ENCODE results near the gene CHST5. TPM values are rescaled to one million over a fixed set of nuclear protein-coding genes. Genes with fewer than 3 reads are reported as not detected.

CHST5 gene
- total RNA-seq, 1 donor from 2014 or later, result not detected

GRCh38 chr16:75482434-75483205, 53.3 kb downstream of the CHST5 start:
- no peaks in the 10 kb centered on the region for H3K9me3 ChIP-seq
- DNase-seq (ENCODE audit: low spot score in 2 of 2), result no peak
- intact Hi-C loops (cut with DNase I), result no loop called here

GRCh38 chr16:75481475-75481874, 54.4 kb downstream of the CHST5 start:
- DNase-seq (ENCODE audit: low spot score in 2 of 2), result no peak
- no peak for TF ChIP-seq CTCF (IDR thresholded peaks at IDR 0.05)
- Histone ChIP-seq H3K4me3 (no peak overlapping the region), H3K27ac (no peak overlapping the region), H3K4me1 (no peaks in the 10 kb centered on the region), H3K9me3 (no peaks in the 10 kb centered on the region), H3K27me3 (no peaks in the 10 kb centered on the region), H3K36me3 (no peaks in the 10 kb centered on the region)
- intact Hi-C loops (cut with DNase I), result no loop called here

More at GRCh38 chr16:75482434-75483205, 53.3 kb downstream of the CHST5 start:
- Histone ChIP-seq H3K36me3 (no peaks in the 10 kb centered on the region), H3K27ac (no peak overlapping the region), H3K4me1 (no peaks in the 10 kb centered on the region), H3K27me3 (no peaks in the 10 kb centered on the region), H3K4me3 (no peak overlapping the region)
- no peak for TF ChIP-seq CTCF (IDR thresholded peaks at IDR 0.05)

GRCh38 chr16:75479421-75479990, 56.4 kb downstream of the CHST5 start:
- Histone ChIP-seq H3K36me3 (no peaks in the 10 kb centered on the region), H3K27ac (no peak overlapping the region), H3K4me3 (no peak overlapping the region), H3K9me3 (no peaks in the 10 kb centered on the region), H3K27me3 (no peaks in the 10 kb centered on the region), H3K4me1 (no peaks in the 10 kb centered on the region)
- no peak for DNase-seq (ENCODE audit: low spot score in 2 of 2)
- no peak for TF ChIP-seq CTCF (IDR thresholded peaks at IDR 0.05)
- intact Hi-C loops (cut with DNase I), result no loop called here

Other genes with a start within 250 kb of the CHST5 start
- 8.3 TPM for gene CFDP1, start 102.6 kb downstream of the CHST5 start, total RNA-seq
- gene TMEM170A, start 71.4 kb downstream of the CHST5 start, total RNA-seq, result 33.0 TPM
- gene CHST6, start 40.7 kb downstream of the CHST5 start, total RNA-seq, result 4.4 TPM
- 59.9 TPM for gene TMEM231, start 20.1 kb upstream of the CHST5 start, total RNA-seq
- gene GABARAPL2, start 30.3 kb upstream of the CHST5 start, total RNA-seq, result 56.1 TPM
- 21.2 TPM for gene ADAT1, start 87.2 kb upstream of the CHST5 start, total RNA-seq
- gene KARS1, start 111.6 kb upstream of the CHST5 start, total RNA-seq, result 65.2 TPM
- 41.0 TPM for gene TERF2IP, start 111.7 kb upstream of the CHST5 start, total RNA-seq
- gene CPHXL2, start 140.9 kb upstream of the CHST5 start, total RNA-seq, result not detected
- gene DUXB, start 165.4 kb upstream of the CHST5 start, total RNA-seq, result not detected
- not detected for gene CPHXL, start 190.4 kb upstream of the CHST5 start, total RNA-seq